Pancreas (tissue), 10 donors: Measurements from ENCODE around the gene DCAKD. TPM values are rescaled to one million over a fixed set of nuclear protein-coding genes. Genes with fewer than 3 reads are reported as not detected.

Source experiments
- ATAC-seq, 4 donors: fragments of 200-7000 bp; cut with Tn5 transposase; one replicate each; pipeline versions ENCODE4 v1.8.0 to v1.9.1; 2020; ENCODE audit warnings: mild to moderate bottlenecking in 4 of 4, moderate library complexity in 4 of 4
- DNase-seq, 6 donors: peaks; one replicate each; pipeline ENCODE4 v3.0.0-alpha.2; 2020
- FAIRE-seq: peaks from 2 replicates; lab custom pipeline; 2012; peaks lifted over from hg19 to GRCh38; lab: Jason Lieb, UNC
- H3K27ac ChIP-seq, 4 donors: fragments of 200-600 bp; sonication (generic); 1 replicate in 3 of 4; 2 replicates in 1 of 4; pipeline versions ENCODE4 v1.5.0 to v1.8.0; 2020
- H3K27me3 ChIP-seq, 4 donors: fragments of 200-600 bp; one replicate each; pipeline ENCODE4 v1.8.0; 2021
- H3K36me3 ChIP-seq, 3 donors: fragments of 200-600 bp; sonication (generic) in 1 of 3; one replicate each; pipeline versions ENCODE4 v1.5.0 to v1.8.0; 2020 to 2021
- H3K4me1 ChIP-seq, 3 donors: fragments of 200-600 bp; one replicate each; pipeline ENCODE4 v1.8.0; 2021
- H3K4me3 ChIP-seq, 4 donors: fragments of 200-600 bp; sonication (generic) in 2 of 4; one replicate each; pipeline versions ENCODE4 v1.5.0 to v1.8.0; 2020 to 2021
- H3K9me3 ChIP-seq, 4 donors: fragments of 200-600 bp; one replicate each; pipeline ENCODE4 v1.8.0; 2021
- WGBS, 2 donors: extraction: QIAGEN DNeasy Blood & Tissue Kit; methylation state at CpG; one replicate each; pipeline ENCODE4 v1.1.7; 2013; 5-methylcytosine and 5-hydroxymethylcytosine counted together
- intact Hi-C, 3 donors: fragments of 100-400 bp; cut with DNase I; formaldehyde crosslinking; loops; one replicate each; pipeline versions ENCODE4 v1.11.1 to v1.14.2; 2022
- polyA plus RNA-seq, 2 donors: library from polyadenylated mRNA; stranded (reverse); fragments of 200-250 nt; gene quantifications; one replicate each; pipeline ENCODE4 v1.2.3, GENCODE V29; 2013
- total RNA-seq, 6 donors: library from RNA; stranded (reverse); fragmentation: NEBNext Ultra II Directional in 4 of 6; extraction: Animal tissue kit (Norgen Biotek cat#: 25700) in 4 of 6; gene quantifications; one replicate each; pipeline versions ENCODE4 v1.2.1 to v1.2.4, GENCODE V29; 2021 to 2023
- TF ChIP-seq, protein P1 (sequence below), 4 donors: fragments of 200-600 bp; sonication (generic) in 3 of 4; IDR thresholded peaks; one replicate each; pipeline versions ENCODE4 v1.5.0 to v1.8.0; 2021; ENCODE audit warnings: antibody characterized with exemption in 4 of 4
- donor health status: healthy with polysubstance abuse.
- donor health status: DM: no; HTN: no; CAD: no; lungs with moderate emphysema.
- donor health status: DM: no; HTN: no; CAD: no.
- donor health status: control.
- donor health status: control.
- donor health status: Bipolar disorder and iron deficiency.
- donor health status: DM: yes; HTN: yes; CAD: no.
- donor health status: DM: no; HTN: no; CAD: no.
- donor health status: DM: no; HTN: no; CAD: no.
- donor health status: DM: yes; HTN: yes; CAD: no.

The DCAKD gene, protein sequence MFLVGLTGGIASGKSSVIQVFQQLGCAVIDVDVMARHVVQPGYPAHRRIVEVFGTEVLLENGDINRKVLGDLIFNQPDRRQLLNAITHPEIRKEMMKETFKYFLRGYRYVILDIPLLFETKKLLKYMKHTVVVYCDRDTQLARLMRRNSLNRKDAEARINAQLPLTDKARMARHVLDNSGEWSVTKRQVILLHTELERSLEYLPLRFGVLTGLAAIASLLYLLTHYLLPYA
- 10 to 100 TPM in 5 of 6 donors, 1 to 10 TPM in 1; 9.3 to 19.2 (median 12.1) TPM for total RNA-seq
- 10 to 100 TPM in 1 of 2 donors, 1 to 10 TPM in 1; 9.8 to 14.1 TPM for polyA plus RNA-seq

DNA sequence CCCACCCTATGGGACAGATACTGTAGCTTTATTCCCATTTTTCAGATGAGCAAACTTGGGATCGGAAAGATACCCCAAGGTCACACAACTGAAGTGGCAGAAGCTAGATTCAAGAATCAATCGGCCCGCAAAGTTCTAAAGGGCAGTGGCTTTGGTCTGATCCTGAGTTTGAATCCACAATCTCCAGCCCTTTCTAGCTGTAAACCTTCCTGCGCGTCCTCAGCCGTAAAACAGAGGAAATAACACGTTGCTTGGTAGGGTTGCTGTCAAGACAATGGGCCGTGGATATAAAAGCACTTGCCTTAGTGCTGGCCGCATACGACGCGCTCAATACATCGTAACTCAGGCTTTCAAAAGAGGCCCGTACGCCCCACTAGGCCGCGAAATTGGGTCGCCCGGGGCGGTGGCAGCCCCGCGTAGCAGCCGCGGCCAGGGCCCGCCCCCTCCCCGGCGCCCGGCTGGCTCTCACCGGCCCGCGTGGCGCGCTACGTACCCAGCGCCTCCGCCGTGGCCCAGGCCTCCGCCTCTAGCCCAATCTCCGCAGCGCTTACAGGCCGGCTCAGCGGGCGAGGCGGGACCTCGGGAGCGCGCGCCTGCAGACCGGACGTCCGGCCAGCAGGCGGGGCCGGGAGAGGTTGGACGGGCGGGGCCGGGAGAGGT is at the start of gene DCAKD:
Gene DCAKD (minus strand): TSS at position 573 of the 660 bp plus-strand sequence. CDS start 16,747 bp downstream, outside the sequence.
- FAIRE-seq (no peak), DNase-seq (peak; percentile 92 to 97 (median 93)), ATAC-seq (peak; percentile 98 to 99 (median 99))
- 0% methylated on average over 40 to 56 of the region's 56 CpGs for WGBS, 2 donors
- Histone ChIP-seq H3K27ac (peak within 1 kb of the TSS; percentile 61 to 89 (median 84)), H3K27me3 (no peaks in the 10 kb centered on the region), H3K4me3 (peak within 1 kb of the TSS; percentile 44 to 63 (median 51)), H3K36me3 (no peaks in the 10 kb centered on the region), H3K4me1 (peaks cover 0 to 12% (median 0%) of the 10 kb centered on the region in 3 donors), H3K9me3 (no peaks in the 10 kb centered on the region)
- TF ChIP-seq, protein P1, sequence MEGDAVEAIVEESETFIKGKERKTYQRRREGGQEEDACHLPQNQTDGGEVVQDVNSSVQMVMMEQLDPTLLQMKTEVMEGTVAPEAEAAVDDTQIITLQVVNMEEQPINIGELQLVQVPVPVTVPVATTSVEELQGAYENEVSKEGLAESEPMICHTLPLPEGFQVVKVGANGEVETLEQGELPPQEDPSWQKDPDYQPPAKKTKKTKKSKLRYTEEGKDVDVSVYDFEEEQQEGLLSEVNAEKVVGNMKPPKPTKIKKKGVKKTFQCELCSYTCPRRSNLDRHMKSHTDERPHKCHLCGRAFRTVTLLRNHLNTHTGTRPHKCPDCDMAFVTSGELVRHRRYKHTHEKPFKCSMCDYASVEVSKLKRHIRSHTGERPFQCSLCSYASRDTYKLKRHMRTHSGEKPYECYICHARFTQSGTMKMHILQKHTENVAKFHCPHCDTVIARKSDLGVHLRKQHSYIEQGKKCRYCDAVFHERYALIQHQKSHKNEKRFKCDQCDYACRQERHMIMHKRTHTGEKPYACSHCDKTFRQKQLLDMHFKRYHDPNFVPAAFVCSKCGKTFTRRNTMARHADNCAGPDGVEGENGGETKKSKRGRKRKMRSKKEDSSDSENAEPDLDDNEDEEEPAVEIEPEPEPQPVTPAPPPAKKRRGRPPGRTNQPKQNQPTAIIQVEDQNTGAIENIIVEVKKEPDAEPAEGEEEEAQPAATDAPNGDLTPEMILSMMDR (IDR thresholded peaks at IDR 0.05), result peak in 1 of 4 donors; percentile 10
- intact Hi-C loops, result no loop called here

DNA sequence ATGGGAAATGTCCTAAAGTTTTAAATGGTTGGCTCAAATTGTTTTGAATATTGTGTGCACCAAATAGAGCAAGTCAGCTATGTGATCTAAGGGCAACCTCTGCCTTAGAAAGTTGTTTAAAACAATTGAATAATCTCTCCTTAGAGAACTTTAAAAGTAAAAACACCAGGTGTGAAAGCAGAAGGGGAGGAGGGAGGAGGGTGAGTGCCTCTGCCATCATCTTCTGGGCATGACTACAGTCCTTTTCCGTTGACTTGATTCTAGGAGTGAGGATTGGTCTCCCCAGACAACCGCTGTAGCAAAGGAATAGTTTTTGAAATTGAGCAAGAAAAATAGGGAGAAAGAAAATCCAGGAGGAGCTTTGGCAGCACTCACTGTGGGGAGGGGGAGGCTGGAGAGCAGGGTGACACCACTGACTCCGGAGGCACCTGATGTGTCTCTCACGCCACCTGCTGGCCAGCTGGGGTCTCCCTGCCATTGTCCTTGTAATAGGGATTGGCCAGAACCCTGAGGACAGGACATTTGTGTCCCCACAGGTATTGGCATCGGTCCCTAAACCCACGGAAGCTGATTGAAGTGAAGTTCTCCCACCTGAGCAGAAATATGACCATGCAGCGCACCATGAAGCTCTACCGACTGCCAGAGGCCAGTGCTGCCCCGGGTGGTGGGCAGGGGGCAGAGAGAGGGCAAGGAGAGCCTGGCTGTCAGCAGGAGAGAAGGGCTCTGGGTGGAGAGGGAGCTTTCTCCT is 47.6 kb upstream of the DCAKD start:
- no peaks in the 10 kb centered on the region for H3K27me3 ChIP-seq
- H3K4me1 ChIP-seq, result no peaks in the 10 kb centered on the region
- DNase-seq (peak; percentile 69 to 93 (median 85)), FAIRE-seq (no peak), ATAC-seq (peak; percentile 90 to 97 (median 95))
- 45 to 46% methylated on average over 9 of the region's 9 CpGs for WGBS, 2 donors
- H3K9me3 ChIP-seq, result no peaks in the 10 kb centered on the region
- H3K4me3 ChIP-seq, result no peak overlapping the region
- peaks cover 0 to 68% (median 56%) of the 10 kb centered on the region in 3 donors for H3K36me3 ChIP-seq
- H3K27ac ChIP-seq, result no peak overlapping the region
- TF ChIP-seq, protein P1 (IDR thresholded peaks at IDR 0.05), result peak; percentile 59 to 83 (median 74)
- intact Hi-C loops, result loop anchor here in 1 of 3 donors (10.0 kb wide), 1 partner anchor 184 kb away; the partner anchor contains the start of gene GFAP

DNA sequence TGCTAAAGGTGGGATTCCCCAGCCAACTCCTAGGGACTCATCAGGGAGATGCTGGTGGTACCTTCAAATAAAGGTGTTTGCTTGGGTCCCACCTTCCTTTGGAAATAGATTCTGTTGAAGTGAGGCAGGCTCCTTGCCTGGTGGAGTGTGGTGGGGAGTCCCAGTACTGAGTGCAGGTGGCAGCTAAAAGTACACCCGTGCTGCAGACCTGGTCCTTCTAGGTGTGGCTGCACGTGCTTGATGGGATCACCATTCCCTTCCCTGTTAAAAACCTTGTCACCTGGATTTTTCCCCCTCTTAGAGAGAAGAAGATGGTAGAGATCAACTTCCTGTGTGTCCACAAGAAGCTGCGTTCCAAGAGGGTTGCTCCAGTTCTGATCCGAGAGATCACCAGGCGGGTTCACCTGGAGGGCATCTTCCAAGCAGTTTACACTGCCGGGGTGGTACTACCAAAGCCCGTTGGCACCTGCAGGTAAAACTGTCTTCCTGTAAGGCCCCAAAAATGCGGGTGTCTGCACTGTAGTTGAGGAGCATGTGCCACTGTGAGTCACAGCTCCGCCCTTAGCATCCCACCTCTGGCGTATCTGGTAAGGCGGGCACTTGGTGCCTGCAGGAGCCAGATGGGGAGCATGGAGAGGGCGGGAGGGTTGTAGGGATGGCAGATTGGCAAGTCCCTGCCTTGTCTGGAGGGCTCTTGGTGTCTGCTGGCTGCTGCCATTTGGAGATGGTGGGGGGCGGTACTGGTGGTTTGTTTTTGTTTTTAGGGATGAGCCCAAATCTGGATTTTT is 46.8 kb upstream of the DCAKD start:
- DNase-seq (no peak), FAIRE-seq (no peak), ATAC-seq (no peak)
- 90 to 91% methylated on average over 13 of the region's 13 CpGs for WGBS, 2 donors
- Histone ChIP-seq H3K36me3 (peaks cover 0 to 61% (median 54%) of the 10 kb centered on the region in 3 donors), H3K4me1 (peaks cover 0 to 6% (median 0%) of the 10 kb centered on the region in 3 donors), H3K27me3 (no peaks in the 10 kb centered on the region), H3K4me3 (no peak overlapping the region), H3K27ac (no peak overlapping the region), H3K9me3 (no peaks in the 10 kb centered on the region)
- intact Hi-C loops, result loop anchor here in 1 of 3 donors (10.0 kb wide), 1 partner anchor 183 kb away; the partner anchor contains the start of gene GFAP
- TF ChIP-seq, protein P1 (IDR thresholded peaks at IDR 0.05), result no peak

DNA sequence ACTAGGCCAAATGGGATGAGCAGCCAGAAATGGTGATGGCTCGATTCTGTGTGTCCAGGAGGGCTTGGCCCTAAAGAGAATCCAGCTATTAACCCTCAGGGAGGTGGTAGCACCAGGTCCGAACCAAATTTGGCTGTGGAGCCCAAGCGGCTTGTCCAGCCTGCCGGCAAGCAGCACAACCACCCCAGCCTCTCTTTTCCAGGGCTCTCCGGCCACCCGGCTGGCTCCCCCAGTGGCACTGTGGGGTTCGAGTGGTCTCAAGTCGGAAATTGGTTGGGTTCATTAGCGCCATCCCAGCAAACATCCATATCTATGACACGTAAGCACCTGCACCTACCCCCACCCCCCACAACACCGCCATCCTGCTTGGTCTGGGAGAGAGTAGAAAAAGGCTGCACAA is 45.5 kb upstream of the DCAKD start:
- no peak overlapping the region for H3K4me3 ChIP-seq
- FAIRE-seq (no peak), ATAC-seq (no peak), DNase-seq (no peak)
- peaks cover 0 to 49% (median 46%) of the 10 kb centered on the region in 3 donors for H3K36me3 ChIP-seq
- no peaks in the 10 kb centered on the region for H3K9me3 ChIP-seq
- intact Hi-C loops, result loop anchor here in 1 of 3 donors (10.0 kb wide), 1 partner anchor 182 kb away; the partner anchor contains the start of gene GFAP
- H3K4me1 ChIP-seq, result peaks cover 0 to 7% (median 0%) of the 10 kb centered on the region in 3 donors
- WGBS, 2 donors, result 93 to 95% methylated on average over 11 of the region's 11 CpGs
- H3K27ac ChIP-seq, result no peak overlapping the region
- H3K27me3 ChIP-seq, result no peaks in the 10 kb centered on the region
- TF ChIP-seq, protein P1 (IDR thresholded peaks at IDR 0.05), result no peak
